ENCODE data around the gene CLIP3. TPM values are rescaled to one million over a fixed set of nuclear protein-coding genes. Genes with fewer than 3 reads are reported as not detected.
"Not testable (repeated sequence)": the region's sequence is repeated elsewhere in the genome, so short reads cannot be mapped to it uniquely, and the experiment has no call there.

The CLIP3 gene
- total and polyA plus RNA-seq, 2 of the 13 experiments (the other 11 are each of a cell fraction or from before 2014, with no cell fraction given), result 0.15 to 1.2 TPM

GRCh38 chr19:36068810-36069499, 36.3 kb upstream of the CLIP3 start:
- H3K27me3 ChIP-seq (ENCODE audit: control insufficient read depth in 1 of 2, insufficient read depth in 2 of 2, low read length in 2 of 2); FAIRE-seq; in situ Hi-C loops (cut with HindIII; ENCODE audit: extremely low pct_ligation_motif_present, low pct_unique_long_range_greater_than_20kb); H3K4me1 ChIP-seq (ENCODE audit: insufficient read depth, low read length); H3K27ac ChIP-seq (ENCODE audit: extremely low read length, insufficient read depth, low read length); BruUV-seq (replicated peaks); H4K20me1 ChIP-seq (ENCODE audit: insufficient read depth, low read length); POLR2A ChIA-PET; H3K4me3 ChIP-seq (replicated peaks in 1 of 3; ENCODE audit: insufficient read depth in 1 of 3, low read depth in 2 of 3, low read length in 3 of 3); H3K9me3 ChIP-seq (ENCODE audit: low read length); H3K79me2 ChIP-seq (ENCODE audit: insufficient read depth, low read length); CTCF ChIA-PET (ENCODE audit: low intra/inter-chr PET ratio, low total read pairs); intact Hi-C loops (cut with micrococcal nuclease; ENCODE audit: unreplicated experiment); DNase-seq (ENCODE audit: low spot score); H2AFZ ChIP-seq (ENCODE audit: low read length); H3K4me2 ChIP-seq (ENCODE audit: low read depth, low read length); ATAC-seq; H3K9ac ChIP-seq (ENCODE audit: insufficient read depth, low read depth, low read length): not testable (repeated sequence)
- WGBS (ENCODE audit: low lambda C conversion rate), result 98% methylated on average over 24 of the region's 57 CpGs
- peaks cover 19 to 64% of the 10 kb centered on the region in 2 experiments for H3K36me3 ChIP-seq (replicated peaks in 1 of 2; ENCODE audit: control insufficient read depth in 1 of 2, insufficient read depth in 2 of 2, low read length in 2 of 2)

GRCh38 chr19:36067681-36068080, 35.0 kb upstream of the CLIP3 start:
- WGBS (ENCODE audit: low lambda C conversion rate), result 97% methylated on average over 6 of the region's 11 CpGs
- ChIA-PET CTCF (ENCODE audit: low intra/inter-chr PET ratio, low total read pairs) (no interaction called here), POLR2A (no interaction called here)
- Histone ChIP-seq H4K20me1 (ENCODE audit: insufficient read depth, low read length) (no peaks in the 10 kb centered on the region), H3K79me2 (ENCODE audit: insufficient read depth, low read length) (peaks cover 2% of the 10 kb centered on the region), H3K4me2 (ENCODE audit: low read depth, low read length) (no peak overlapping the region), H3K9me3 (ENCODE audit: low read length) (no peaks in the 10 kb centered on the region), H2AFZ (ENCODE audit: low read length) (no peak overlapping the region), H3K4me1 (ENCODE audit: insufficient read depth, low read length) (no peaks in the 10 kb centered on the region), H3K9ac (ENCODE audit: insufficient read depth, low read depth, low read length) (no peak overlapping the region), H3K36me3 (replicated peaks in 1 of 2; ENCODE audit: control insufficient read depth in 1 of 2, insufficient read depth in 2 of 2, low read length in 2 of 2) (peaks cover 19 to 60% of the 10 kb centered on the region in 2 experiments), H3K27ac (ENCODE audit: extremely low read length, insufficient read depth, low read length) (no peak overlapping the region), H3K4me3 (replicated peaks in 1 of 3; ENCODE audit: insufficient read depth in 1 of 3, low read depth in 2 of 3, low read length in 3 of 3) (no peak overlapping the region), H3K27me3 (ENCODE audit: control insufficient read depth in 1 of 2, insufficient read depth in 2 of 2, low read length in 2 of 2) (no peaks in the 10 kb centered on the region)
- no TSS peak for BruUV-seq (replicated peaks)
- intact Hi-C loops (cut with micrococcal nuclease; ENCODE audit: unreplicated experiment), result no loop called here
- DNase-seq (ENCODE audit: low spot score) (no peak), FAIRE-seq (no peak), ATAC-seq (no peak)
- in situ Hi-C loops (cut with HindIII; ENCODE audit: extremely low pct_ligation_motif_present, low pct_unique_long_range_greater_than_20kb), result no loop called here
- no peak for TF ChIP-seq ZBTB25 (CRISPR knock-in tag; IDR thresholded peaks at IDR 0.05)
- no peak for TF ChIP-seq GABPB1 (CRISPR knock-in tag; IDR thresholded peaks at IDR 0.05)
- no peak for TF ChIP-seq SAFB2 (CRISPR knock-in tag; IDR thresholded peaks at IDR 0.05; ENCODE audit: borderline replicate concordance, low read depth)
- TF ChIP-seq FOXC1 (CRISPR knock-in tag; IDR thresholded peaks at IDR 0.05; ENCODE audit: borderline replicate concordance), result no peak
- no peak for TF ChIP-seq ARID4A (CRISPR knock-in tag; IDR thresholded peaks at IDR 0.05; ENCODE audit: borderline replicate concordance)
- no peak for TF ChIP-seq HOXA7 (CRISPR knock-in tag; IDR thresholded peaks at IDR 0.05)
- TF ChIP-seq TAF1 (CRISPR knock-in tag; IDR thresholded peaks at IDR 0.05), result no peak
- no peak for TF ChIP-seq TBX2 (CRISPR knock-in tag; IDR thresholded peaks at IDR 0.05; ENCODE audit: borderline replicate concordance)
- TF ChIP-seq IKZF1 (IDR thresholded peaks at IDR 0.05), result no peak
- no peak for TF ChIP-seq ZNF280B (CRISPR knock-in tag; IDR thresholded peaks at IDR 0.05; ENCODE audit: borderline replicate concordance)
- TF ChIP-seq ZNF343 (CRISPR knock-in tag; IDR thresholded peaks at IDR 0.05), result no peak
- no peak for TF ChIP-seq SSRP1 (CRISPR knock-in tag; IDR thresholded peaks at IDR 0.05)

Data from HepG2 (cell line).